ENCODE data around the gene MUC20. TPM values are rescaled to one million over a fixed set of nuclear protein-coding genes. Genes with fewer than 3 reads are reported as not detected.
"Not testable (repeated sequence)": the region's sequence is repeated elsewhere in the genome, so short reads cannot be mapped to it uniquely, and the experiment has no call there.

MUC20 gene
- total RNA-seq, 4 donors from 2014 or later: 1.5 to 7.0 (median 3.2) TPM

DNA sequence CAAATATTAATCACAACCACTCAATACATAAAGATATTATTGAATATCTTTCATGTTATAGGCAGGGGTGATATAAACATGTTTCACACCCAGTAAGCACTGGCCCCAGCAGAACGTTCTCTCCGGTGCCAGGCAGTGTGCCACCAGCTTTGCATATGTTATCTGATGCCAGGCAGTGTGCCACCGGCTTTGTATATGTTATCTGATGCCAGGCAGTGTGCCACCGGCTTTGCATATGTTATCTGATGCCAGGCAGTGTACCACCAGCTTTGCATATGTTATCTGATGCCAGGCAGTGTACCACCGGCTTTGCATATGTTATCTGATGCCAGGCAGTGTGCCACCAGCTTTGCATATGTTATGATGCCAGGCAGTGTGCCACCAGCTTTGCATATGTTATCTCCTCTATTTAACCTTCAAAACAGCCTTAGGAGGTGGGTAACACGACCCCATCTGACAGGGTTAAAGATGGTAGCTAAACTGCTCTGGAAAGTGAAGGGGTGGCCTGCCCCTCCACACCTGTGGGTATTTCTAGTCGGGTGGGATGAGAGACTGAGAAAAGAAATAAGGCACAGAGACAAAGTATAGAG is 6.9 kb downstream of the MUC20 start:
- H3K27me3 ChIP-seq: peaks cover 0 to 4% (median 0%) of the 10 kb centered on the region in 3 donors
- TF ChIP-seq POLR2A (IDR thresholded peaks at IDR 0.05): no peak
- TF ChIP-seq, protein P1, sequence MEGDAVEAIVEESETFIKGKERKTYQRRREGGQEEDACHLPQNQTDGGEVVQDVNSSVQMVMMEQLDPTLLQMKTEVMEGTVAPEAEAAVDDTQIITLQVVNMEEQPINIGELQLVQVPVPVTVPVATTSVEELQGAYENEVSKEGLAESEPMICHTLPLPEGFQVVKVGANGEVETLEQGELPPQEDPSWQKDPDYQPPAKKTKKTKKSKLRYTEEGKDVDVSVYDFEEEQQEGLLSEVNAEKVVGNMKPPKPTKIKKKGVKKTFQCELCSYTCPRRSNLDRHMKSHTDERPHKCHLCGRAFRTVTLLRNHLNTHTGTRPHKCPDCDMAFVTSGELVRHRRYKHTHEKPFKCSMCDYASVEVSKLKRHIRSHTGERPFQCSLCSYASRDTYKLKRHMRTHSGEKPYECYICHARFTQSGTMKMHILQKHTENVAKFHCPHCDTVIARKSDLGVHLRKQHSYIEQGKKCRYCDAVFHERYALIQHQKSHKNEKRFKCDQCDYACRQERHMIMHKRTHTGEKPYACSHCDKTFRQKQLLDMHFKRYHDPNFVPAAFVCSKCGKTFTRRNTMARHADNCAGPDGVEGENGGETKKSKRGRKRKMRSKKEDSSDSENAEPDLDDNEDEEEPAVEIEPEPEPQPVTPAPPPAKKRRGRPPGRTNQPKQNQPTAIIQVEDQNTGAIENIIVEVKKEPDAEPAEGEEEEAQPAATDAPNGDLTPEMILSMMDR (IDR thresholded peaks at IDR 0.05 in 4 of 5, conservative IDR thresholded peaks at IDR 0.05 in 1 of 5): no peak
- DNase-seq (no peak), ATAC-seq (no peak)
- no peak overlapping the region for H3K27ac ChIP-seq
- peaks cover 0 to 23% of the 10 kb centered on the region in 2 donors for H3K36me3 ChIP-seq
- no peaks in the 10 kb centered on the region for H3K4me1 ChIP-seq
- no peaks in the 10 kb centered on the region for H3K9me3 ChIP-seq
- H3K4me3 ChIP-seq: no peak overlapping the region
- in situ Hi-C loops (cut with MboI; ENCODE audit: low sequenced_read_pairs in 4 of 4): no loop called here
- intact Hi-C loops (cut with DNase I; ENCODE audit: low total_unique reads): no loop called here

DNA sequence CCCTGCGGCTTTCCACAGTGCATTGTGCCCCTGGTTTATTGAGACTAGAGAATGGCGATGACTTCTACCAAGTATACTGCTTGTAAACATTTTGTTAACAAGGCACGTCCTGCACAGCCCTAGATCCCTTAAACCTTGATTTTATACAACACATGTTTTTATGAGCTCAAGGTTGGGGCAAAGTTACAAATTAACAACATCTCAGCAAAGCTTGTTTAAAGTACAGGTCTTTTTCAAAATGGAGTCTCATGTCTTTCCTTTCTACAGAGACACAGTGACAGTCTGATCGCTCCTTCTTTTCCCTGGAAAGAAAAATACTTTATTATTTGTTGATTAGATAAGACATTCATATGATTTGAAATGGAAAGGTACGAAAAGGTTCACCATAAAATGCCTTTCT is 8.0 kb downstream of the MUC20 start:
- ATAC-seq; H3K27me3 ChIP-seq; H3K27ac ChIP-seq; DNase-seq; H3K4me3 ChIP-seq; intact Hi-C loops (cut with DNase I; ENCODE audit: low total_unique reads); in situ Hi-C loops (cut with MboI; ENCODE audit: low sequenced_read_pairs in 4 of 4); H3K4me1 ChIP-seq; H3K9me3 ChIP-seq: not testable (repeated sequence)
- H3K36me3 ChIP-seq: peaks cover 0 to 33% of the 10 kb centered on the region in 2 donors

- H3K27me3 ChIP-seq: peaks cover 0 to 4% (median 0%) of the 10 kb centered on the region in 3 donors
- no peak for ATAC-seq
- no peak for DNase-seq
- intact Hi-C loops (cut with DNase I; ENCODE audit: low total_unique reads): no loop called here
- H3K4me1 ChIP-seq: no peaks in the 10 kb centered on the region
- no peak overlapping the region for H3K27ac ChIP-seq
- TF ChIP-seq POLR2A (IDR thresholded peaks at IDR 0.05): no peak
- TF ChIP-seq, protein P1 (IDR thresholded peaks at IDR 0.05 in 4 of 5, conservative IDR thresholded peaks at IDR 0.05 in 1 of 5): no peak
- H3K9me3 ChIP-seq: no peaks in the 10 kb centered on the region
- in situ Hi-C loops (cut with MboI; ENCODE audit: low sequenced_read_pairs in 4 of 4): no loop called here
- H3K4me3 ChIP-seq: no peak overlapping the region
- H3K36me3 ChIP-seq: peaks cover 0 to 34% of the 10 kb centered on the region in 2 donors
Observed at GRCh38 chr3:195729476-195730251, 8.9 kb downstream of the MUC20 start.

DNA sequence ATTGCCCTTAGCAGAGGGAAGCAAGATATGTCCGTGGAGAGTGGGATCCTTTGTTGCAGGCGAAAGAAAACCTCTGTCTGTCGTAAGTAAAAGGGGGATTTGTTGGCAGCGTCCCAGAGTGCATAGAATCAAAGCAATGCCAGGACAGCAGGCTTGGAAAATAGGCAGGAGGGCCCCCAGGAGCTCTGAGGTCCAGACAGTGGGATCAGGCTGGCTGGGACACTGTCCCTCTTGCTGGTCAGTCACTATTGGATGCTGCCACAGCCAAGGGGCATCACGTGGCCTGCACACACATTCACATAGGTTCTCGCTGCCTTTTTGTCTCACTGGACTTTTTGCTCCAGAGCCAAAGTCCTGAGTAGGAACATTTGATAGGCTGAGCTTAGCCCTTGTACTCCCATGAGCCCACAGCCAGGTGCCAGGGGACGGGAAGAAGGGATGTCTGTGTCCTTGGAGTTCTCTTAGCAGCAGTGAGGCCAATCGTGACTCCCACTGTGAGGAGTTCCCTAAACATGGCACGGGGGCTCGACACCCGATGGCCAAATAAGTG is 10.7 kb downstream of the MUC20 start:
- no peaks in the 10 kb centered on the region for H3K4me1 ChIP-seq
- no peak overlapping the region for H3K4me3 ChIP-seq
- peaks cover 0 to 4% (median 0%) of the 10 kb centered on the region in 3 donors for H3K27me3 ChIP-seq
- no peak for TF ChIP-seq POLR2A (IDR thresholded peaks at IDR 0.05)
- TF ChIP-seq, protein P1 (IDR thresholded peaks at IDR 0.05 in 4 of 5, conservative IDR thresholded peaks at IDR 0.05 in 1 of 5): no peak
- peaks cover 0 to 51% of the 10 kb centered on the region in 2 donors for H3K36me3 ChIP-seq
- intact Hi-C loops (cut with DNase I; ENCODE audit: low total_unique reads) (no loop called here), in situ Hi-C loops (cut with MboI; ENCODE audit: low sequenced_read_pairs in 4 of 4) (no loop called here)
- H3K9me3 ChIP-seq: no peaks in the 10 kb centered on the region
- ATAC-seq: no peak
- no peak for DNase-seq
- H3K27ac ChIP-seq: no peak overlapping the region

GRCh38 chr3:195732940-195733339 is 12.2 kb downstream of the MUC20 start:
- Histone ChIP-seq H3K27me3 (no peaks in the 10 kb centered on the region), H3K27ac (no peak overlapping the region), H3K4me1 (no peaks in the 10 kb centered on the region), H3K9me3 (no peaks in the 10 kb centered on the region), H3K36me3 (peaks cover 0 to 60% of the 10 kb centered on the region in 2 donors), H3K4me3 (no peak overlapping the region)
- peak in 1 of 2 donors; percentile 30 for DNase-seq
- ATAC-seq: no peak
- TF ChIP-seq, protein P1 (IDR thresholded peaks at IDR 0.05 in 4 of 5, conservative IDR thresholded peaks at IDR 0.05 in 1 of 5): no peak
- no peak for TF ChIP-seq POLR2A (IDR thresholded peaks at IDR 0.05)
- intact Hi-C loops (cut with DNase I; ENCODE audit: low total_unique reads) (no loop called here), in situ Hi-C loops (cut with MboI; ENCODE audit: low sequenced_read_pairs in 4 of 4) (no loop called here)

Data from gastrocnemius medialis (tissue), 4 donors.